HS-5 (cell line): ENCODE results near the gene ADGRD1.
"Not testable (repeated sequence)": the region's sequence is repeated elsewhere in the genome, so short reads cannot be mapped to it uniquely, and the experiment has no call there.

Source experiments
- DNase-seq: peaks from one replicate; pipeline ENCODE4 v3.0.0-alpha.2; 2012; ENCODE audit warnings: low read depth

Gene ADGRD1

DNA sequence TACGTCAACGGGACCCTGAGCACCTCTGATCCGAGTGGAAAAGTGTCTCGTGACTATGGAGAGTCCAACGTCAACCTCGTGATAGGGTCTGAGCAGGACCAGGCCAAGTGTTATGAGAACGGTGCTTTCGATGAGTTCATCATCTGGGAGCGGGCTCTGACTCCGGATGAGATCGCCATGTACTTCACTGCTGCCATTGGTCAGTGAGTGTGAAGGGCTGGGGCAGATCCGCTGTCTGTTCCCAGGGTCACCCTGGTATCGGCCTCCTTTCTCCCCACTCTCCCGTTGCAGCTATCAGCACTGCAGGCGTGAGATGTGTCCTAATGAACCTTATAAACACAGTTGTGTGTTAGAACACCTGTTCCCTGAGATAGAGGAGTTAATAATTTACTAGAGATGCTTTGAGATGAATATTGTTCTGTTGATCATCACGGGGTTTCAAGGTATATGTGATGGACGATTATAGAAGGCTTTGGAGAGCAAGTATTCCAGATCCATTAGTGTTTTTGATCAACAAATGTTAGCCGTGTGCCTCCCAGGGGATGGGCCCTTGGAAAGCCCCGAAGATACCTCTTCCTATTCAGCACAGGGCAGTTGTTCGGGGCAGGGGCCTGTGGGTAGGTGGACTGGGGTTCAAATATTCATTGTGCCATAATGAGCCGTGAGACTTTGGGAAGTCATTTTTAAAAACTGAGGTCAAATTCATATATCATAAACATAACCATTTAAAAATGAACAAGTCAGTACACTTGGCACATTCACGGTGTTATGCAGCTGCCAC lies 33.6 kb downstream of the ADGRD1 start:
- DNase-seq, result no peak

DNA sequence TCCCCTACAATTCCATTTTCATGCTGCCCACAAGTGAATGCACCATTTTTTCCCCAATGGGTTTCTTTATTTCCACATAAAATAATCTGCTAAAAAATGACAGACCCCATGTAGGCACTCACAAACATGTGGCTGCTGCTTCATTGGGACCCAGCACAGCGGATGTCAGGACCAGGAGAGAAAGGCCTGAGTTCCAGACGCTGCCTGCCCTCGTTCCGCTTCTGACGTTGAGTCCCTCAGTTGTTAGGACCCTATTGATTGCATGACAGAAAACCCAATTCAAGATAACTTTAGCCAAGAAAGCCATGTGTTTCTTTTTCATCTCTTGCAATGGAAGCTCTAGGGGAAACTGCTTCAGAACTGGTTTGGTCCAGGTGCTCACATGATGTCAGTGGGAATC lies 34.6 kb downstream of the ADGRD1 start:
- no peak for DNase-seq

DNA sequence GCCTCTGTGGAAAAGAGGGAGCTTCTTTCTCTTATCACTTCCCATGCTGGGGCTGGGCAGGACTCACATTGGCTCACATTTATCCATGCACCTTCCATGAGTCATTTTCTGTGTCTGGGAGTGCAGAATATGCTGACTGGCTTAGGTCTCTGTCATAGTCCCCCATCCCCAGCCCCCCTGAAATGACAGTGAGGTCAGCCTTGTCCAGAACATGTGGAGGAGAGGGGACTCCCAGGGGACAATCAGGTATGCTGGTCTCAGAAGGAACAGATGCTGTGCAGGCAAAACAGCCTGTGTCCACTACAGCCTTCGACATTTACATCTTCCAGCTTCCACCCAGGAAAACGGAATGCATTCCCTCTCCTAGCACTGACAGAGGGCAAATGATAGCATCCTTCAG lies 35.0 kb downstream of the ADGRD1 start:
- no peak for DNase-seq

DNA sequence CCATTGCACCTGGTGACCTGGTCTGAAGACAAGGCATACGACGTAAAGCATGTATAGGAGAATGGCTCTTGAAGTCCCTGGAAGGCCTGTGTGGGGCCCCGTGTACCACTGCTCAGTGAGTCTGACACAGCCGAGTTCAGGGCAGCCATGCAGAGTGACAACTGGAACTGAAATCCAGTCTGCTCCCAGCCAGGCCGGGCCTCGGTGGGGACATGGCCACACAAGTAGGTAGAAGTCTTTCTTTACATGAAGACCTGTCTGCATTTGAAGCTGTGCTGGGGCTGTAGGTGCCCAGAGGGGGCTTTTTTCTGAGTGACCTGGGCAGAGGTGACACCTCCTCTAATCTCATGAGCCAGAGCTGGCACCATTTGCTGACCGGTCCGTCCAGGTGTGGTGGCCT lies 35.7 kb downstream of the ADGRD1 start:
- DNase-seq, result no peak

DNA sequence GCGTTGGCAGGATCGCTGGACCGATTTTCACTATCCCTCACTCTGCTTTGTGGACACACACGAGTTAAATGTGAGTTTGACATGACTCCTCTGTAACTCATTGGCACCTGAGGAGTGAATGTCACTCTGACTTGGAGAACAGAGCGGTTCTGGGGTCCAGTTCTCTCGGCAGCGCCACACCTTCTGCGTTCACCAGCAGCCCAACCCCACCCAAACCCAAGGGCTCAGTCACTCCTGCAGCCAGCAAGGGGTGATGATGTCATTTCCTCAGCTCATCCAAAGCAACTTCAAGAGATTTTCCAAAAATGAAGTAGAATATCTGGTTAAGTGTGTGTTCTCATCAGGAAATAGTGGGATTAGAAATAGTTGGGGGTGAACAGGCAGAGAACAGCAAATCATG lies 36.3 kb downstream of the ADGRD1 start:
- DNase-seq, result no peak

DNA sequence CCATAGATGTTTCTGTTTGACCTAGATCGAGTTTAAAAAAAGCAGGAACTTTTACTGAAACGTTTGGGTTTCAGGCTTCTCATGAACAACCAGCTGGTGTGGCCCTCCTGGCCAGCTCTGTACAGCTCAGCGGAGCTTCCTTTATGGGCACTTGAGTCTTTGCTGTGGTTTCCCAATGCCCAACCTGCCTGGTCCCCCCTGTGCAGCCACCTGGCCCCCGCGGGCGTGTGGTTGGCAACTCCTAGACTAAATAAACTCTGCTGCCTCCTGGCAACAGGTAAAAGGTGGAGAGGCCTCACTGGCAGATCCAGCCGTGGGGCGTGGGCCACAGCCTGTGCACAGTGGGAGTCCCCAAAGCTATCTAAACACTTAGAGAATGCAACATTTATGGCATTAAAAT lies 38.7 kb downstream of the ADGRD1 start:
- DNase-seq, result no peak

DNA sequence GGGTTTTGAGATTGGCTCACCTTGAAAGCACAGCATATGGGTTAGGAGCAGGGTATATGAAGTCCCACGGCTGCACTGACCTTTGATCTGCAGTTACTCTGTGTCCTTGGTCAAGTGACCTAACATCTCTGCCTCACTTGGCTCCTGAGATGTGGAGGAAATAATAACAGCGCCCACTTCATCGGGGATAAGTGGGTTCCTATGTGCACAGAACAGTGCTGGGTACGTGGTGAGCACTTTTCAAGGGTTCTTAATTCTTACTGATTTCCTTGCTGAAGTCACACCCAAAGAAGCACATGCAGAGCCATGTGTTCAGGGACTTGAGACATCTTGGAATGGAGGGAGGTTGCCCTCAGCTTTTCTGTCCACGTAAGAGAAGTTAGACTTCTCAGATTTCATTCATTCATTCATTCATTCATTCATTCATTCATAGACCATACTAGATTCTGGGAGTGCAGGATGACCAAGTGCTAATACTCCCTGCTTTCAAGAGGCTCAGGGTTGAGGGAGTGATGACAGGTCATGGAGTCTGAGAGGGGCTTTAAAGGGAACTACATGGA lies 39.4 kb downstream of the ADGRD1 start:
- DNase-seq, result no peak

DNA sequence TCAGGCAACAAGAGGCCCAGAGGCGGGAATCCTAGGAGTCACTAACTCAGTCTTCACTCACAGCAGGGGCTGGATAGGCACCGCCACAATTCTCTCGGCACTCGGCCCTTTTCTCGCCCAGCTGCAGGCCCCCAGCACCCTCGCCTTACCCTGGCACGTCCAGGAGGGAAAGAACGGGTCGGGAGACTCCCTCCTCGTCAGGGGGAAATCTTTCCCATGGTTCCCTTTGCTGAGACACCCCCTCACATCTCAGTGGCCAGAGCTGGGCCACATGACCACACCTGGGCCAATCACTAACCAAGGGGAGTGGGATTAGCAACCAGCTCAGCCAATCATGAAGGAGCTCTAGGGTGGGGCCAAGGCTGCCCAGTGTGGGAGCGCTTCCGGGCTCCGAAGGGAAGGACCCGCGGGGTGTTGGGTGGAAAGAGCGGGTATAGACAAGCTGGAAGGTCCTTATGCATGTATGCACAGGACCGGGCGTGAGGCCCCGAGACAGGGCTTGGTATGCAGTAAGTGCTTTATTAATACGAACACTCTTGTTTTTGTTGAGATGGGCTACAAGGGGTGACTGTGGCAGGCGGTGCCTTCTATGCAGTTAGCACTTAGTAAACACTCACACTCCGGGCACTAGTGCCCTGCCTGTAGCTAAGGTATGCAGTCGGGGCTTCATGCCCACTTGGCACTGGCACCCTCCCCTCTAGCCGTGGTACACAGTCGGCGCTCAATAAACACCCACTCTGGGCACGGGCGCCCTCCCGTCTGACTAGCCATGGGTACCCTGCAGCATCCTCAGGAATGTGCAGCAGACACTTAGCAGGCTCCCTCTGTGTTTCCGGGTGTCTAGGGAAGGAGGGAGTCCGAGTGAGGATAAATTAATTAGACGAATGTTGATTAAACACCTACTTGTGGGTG lies 40.3 kb downstream of the ADGRD1 start:
- DNase-seq, result no peak

DNA sequence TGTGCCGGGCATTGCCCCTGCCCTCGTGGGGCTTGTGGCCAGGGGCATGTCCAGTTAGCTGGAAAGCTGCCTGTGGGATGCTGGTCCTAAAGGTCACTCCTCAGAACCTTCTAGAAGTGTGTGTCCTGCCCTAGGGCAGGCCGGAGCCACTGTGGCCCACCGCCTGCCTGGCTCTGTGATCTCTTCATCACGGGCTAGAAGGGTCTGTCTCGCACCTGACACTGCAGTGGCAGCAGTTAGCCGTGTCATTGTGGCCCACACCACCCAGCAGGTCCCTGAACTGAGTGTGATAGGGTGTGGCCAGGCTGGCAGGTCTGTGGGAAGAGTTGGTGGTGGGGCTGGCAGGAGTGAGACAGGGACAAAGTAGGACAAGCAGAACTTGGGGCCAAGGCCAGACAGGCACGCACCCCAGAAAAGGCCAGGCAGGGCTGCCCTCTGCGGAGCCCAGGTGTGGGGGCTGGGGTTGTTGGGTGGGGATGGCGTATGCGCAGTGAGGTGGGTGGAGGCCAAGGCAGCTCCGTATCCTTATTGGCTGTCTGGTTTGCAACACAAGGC lies 41.2 kb downstream of the ADGRD1 start:
- no peak for DNase-seq

DNA sequence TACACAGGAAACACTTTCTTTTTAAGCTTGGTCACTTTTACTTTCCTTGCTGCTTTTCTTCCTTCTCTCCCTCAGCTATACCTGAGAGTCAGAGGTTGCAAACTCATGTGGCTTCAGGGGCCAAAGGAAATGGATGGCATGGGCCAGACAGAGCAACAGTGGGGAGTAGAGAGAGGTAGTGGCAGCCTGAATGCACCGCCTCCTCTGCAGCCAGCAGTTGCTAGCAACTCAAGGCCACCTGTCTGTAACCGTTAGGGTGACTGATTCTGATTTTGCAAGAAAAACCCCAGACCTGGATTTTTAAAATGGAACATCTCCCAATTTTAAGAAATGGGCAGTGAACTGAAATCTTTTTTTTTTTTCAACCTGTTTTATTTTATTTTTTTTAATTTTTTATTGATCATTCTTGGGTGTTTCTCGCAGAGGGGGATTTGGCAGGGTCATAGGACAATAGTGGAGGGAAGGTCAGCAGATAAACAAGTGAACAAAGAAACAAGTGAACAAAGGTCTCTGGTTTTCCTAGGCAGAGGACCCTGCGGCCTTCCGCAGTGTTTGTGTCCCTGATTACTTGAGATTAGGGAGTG lies 41.8 kb downstream of the ADGRD1 start:
- not testable (repeated sequence) for DNase-seq

DNA sequence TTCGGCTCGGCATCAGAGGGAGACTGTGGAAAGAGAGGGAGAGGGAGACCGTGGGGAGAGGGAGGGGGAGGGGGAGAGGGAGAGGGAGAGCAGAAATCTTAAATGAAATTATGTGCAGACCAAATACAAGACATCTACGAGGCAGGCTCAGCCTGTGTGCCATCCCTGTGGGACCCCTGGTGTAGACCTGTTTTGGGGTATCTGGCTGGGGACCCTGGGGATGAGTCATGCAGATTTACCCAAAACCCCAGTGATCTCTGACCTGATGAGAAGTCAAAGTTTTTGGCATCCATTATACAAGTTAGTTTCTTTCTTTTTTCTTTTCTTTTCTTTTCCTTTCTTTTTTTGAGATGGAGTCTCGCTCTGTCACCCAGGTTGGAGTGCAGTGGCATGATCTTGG lies 44.4 kb downstream of the ADGRD1 start:
- DNase-seq, result no peak

DNA sequence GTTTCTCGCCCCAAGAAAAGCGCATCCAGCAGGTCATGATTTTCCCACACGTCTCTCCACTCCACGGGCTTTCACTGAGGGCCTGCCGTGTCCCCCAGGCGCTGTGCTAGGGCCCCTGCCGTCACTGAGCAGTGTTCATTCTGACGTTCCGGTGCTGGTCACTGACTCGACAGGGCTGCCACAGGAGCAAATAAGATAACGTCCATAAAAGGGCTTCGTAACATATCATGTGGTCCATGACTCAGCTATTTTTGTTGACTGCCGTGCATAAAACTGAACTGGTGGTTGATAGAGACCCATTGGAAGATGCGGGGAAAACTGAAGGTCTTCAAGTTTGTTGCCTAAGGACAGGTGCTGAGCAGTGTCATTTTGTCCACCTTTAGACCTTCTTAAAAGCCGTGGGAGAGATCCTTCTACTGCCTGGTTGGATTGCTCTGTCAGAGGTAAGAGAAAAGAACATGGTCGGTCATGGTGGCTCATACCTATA lies 46.3 kb downstream of the ADGRD1 start:
- no peak for DNase-seq

DNA sequence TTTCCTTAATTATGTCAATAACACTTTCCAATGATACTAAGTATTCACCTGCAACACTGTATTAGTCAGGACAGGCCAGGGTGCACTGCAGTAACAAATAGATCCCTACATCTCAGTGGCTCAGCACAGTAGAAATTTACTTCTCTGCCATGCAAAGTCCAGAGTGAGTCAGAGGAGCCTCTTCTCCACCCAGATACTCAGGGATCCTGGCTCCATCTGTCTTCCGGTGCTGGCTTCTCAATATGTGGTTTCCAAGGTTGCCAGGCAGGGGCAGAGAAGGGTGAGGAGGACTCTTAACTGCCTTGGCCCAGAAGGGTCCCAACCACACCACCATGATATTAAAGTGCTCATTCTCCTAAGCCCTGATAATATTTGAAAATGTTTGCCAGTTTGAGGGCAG lies 47.8 kb downstream of the ADGRD1 start:
- DNase-seq, result no peak

DNA sequence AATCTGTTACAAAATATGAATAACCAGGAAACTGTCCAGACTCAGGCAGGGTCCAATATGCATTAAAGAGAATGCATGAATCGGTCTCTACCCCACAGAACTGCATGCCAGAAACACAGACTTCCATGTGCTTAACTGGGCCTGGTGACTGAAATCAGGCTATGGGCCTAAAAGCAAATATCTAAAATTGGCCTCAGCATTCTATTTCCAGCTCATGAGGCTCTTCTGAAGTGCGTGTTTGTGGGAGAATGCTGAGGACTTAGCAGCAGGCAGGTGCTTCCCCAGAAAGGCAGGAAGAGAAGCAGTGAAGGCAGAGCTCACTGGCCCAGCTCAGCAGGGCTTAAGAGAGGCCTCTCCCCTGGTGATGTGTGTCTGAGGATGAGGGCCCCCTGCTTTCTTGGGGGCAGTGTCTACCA lies 48.5 kb downstream of the ADGRD1 start:
- DNase-seq, result no peak

DNA sequence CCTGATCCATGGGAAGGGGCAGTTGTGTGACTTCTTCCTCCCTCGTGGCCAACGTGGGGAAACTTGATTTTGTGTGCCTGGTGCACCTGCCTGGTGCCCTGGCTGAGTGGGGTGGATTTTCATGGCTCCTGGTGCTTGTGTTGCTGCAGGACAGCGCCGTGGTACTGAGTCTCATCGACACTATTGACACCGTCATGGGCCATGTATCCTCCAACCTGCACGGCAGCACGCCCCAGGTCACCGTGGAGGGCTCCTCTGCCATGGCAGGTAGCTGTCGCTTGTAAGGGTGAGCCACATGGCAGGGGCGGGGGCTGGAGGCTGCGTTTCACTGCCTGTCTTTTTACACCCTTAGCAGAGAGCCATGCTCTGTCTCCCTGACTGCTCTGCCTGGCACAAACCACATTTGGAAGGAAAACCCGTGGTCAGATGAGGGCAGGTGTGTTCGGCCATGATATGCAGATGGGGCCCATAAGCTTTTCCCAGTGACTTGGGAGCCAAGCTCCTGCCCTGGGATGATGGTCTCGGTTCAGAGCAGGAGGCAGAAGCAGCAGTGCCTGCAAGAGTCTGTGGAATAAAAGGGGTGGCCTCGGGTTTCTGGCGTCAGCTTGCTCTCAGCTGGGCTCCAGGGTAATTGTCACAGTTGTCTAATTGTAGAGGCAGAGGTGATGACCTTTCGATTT lies 49.5 kb downstream of the ADGRD1 start:
- DNase-seq, result no peak

DNA sequence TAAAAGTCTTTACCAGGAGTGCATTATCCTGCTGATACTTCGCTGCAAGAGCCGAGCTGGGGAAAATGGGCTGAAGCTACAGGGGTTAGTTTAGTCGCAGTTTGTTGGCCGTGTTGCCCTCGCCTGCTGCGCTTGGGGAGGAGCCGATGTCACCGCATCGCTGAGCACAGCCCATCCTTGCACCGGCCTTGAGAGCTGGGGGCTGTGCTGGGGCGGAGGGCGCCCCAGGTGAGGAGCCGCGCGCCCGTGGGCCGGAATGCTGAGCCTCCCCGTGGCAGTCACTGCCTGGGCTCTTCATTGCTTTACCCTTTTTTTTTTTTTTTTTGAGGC lies 50.0 kb downstream of the ADGRD1 start:
- DNase-seq, result no peak

DNA sequence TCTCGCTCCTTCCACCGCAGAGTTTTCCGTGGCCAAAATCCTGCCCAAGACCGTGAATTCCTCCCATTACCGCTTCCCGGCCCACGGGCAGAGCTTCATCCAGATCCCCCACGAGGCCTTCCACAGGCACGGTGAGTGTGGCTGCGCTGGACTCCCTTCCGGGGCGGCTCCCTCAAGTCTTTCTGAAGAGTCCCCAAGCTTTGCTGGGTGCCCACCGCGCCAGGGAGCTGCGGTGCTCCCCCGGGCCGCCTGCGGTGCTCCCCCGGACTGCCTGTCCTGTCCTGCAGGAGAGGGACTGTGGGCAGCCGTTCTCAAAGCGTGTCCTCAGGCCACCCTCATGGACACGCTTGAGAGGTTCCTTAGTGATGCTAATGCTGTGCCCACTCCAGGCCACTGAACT lies 50.5 kb downstream of the ADGRD1 start:
- no peak for DNase-seq

DNA sequence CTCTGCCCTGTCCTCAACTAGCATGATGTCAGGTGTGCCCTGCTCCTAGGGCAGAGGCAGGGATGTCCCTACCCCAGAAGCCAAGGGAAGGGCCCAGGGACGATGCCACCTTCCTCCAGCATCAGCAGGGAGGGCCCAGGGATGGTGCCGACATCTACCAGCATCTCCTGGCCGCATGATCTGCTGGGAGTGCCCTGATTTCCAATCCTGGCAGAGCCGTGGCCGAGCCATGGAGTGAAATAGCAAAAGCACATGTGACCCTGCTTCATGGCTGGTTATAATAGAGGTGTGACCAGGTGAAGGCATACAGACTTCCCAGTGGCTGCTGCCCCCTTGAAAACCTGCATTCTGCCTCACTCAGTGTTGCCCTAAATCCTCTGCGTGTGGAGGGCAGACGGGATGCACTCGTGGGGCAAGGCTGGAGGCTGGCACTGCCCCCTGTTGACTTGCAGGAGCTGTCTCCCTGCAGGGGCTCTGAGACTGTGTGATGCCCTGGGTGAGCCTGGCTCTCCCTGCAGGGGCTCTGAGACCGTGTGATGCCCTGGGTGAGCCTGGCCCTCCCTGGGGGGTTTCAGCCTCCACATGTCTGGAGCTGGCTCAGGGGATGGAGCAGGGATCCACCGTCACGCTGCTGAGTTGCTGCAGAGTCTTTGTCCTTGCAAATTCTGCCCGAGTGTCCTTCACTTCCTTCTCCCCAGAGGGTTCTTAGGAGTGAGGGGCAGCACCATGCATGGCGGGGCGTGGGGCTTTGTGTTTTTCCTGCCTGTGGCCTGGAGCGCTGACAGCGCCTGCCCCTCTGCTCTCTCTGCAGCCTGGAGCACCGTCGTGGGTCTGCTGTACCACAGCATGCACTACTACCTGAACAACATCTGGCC lies 51.7 kb downstream of the ADGRD1 start:
- DNase-seq, result no peak

DNA sequence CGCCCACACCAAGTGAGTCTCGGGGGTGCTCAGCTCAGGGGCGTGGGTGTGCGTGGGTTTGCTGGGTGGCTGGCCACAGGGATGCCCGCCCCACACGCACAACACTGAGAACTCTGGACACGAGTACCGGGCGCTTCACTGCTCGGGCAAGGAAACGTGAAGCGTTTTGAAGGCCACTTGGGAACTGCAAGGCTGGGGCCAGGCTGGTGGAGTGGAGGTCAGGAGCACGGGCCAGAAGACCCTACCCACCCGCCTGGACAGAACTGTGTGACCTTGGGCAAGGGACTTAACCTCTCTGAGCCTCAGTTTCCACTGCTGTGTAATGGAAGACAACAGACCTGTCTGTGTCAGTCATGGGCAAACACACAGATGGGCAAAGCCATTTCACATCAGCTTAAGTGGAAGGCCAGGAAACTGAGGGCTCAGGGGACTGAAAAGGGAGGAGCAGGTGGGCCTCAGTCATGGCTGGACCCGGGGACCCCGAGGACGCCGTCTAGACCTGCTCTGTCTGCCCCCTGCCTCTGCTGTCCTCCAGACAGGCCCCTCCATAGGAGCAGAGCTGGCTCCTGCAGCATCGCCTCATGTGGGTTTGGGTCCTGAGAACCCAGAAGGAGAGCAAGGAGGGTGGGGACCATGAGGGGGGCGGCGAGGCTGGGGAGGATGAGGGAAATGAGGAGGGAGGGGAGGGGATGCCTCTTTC lies 52.5 kb downstream of the ADGRD1 start:
- DNase-seq, result no peak
